NCI-H128 (cell line): ENCODE data around the gene GATA6.

Experiments used
- DNase-seq: peaks from one replicate; lab custom pipeline; 2025; ENCODE audit not compliant: unreplicated experiment; lab: John Stamatoyannopoulos, UW

GATA6 gene

DNA sequence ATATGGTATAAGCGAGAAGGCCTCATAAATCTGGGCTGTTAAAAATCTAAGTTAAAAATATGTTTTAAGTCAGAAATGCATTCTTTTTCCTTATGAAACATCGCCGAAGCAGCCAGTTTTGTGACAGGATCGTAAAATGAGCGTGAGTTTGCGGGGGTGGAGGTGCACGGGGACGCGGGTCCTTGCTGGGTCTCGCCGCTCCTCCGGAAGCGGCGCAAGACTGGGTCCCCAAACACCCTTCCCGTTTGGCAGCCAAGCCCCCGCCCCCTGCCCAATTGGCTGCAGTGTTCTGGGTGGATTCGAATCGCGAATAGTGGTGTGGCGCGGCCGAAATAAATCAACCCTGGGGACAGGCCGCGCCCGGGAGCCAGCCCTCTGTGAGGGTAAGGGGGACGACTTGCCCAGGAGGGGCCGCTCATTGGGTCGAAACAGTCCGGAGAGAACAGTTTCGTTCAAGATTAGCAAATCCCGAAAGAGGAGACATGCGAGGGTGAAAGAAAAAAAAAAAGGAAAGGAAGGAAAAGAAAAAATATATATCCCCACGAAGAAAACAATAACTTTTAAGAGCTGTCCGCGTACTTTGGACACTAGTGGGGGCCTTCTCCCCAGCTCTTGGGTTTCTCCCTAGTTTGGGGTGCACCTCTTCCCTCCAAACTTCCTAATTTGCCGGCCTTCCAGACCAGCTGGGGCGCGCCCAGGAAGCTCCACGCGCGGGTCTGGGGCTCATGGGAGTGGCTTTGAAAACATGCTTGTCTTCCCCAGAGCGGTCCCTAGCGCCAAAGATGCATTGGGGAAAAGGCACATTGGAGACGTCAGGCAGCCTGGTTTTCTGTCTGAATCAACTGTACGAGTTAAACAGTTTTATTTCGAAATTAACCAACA, 3.1 kb upstream of the GATA6 start:
- DNase-seq: no peak

DNA sequence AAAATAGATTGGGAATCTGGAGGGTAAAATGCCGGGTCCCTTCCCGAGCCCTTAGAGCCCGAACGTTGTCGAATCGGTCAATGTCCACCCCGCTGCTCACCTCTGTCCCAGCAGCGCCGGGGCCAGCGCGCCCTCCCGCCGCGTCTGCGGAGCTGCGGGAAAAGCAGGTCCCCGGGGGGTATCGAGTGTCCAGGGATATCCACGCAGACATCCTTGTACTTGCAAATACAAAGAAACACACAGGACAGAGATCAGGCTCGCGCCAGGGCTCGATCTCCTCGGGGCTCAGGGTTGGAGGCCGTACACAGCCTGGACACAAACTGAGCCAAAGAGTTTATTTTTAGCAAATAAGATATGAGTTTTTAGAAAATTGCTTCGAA, 2.3 kb upstream of the GATA6 start:
- DNase-seq: no peak

DNA sequence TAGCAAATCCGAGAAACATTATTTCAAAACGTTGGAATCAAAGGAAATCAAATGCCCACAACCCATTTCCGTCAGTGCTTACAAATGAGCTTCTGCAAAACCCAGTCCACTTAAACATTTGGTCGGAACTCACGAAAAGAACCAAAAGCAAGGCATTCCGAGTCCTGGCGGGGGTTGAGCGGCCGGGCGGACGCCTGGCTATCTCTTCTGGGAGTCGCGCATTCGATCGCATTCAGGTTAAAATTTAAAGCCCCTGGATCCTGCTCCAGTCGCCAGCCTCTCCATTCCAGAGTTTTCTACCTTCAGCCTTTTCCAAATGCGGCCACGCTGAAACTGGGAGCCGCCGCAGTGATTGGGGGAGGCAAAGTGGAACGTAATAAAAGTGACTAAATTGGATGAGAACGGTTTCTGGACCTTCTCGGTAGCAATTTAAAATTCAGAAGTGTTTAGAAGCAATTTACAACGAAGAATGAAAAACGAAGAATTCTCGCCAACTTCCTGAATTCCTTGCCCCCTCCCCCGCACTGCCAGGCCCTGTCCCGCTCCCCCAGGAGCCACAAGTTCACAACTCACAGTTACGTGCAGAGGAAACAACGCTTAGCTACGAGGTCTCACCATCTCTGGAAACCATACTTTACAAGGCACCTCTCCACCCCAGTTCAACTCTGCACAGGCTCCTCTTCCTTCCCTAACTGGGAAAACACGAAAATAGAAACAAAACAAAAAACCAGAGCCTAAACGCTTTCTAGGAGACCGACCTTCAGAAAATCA, 1.7 kb upstream of the GATA6 start:
- no peak for DNase-seq

DNA sequence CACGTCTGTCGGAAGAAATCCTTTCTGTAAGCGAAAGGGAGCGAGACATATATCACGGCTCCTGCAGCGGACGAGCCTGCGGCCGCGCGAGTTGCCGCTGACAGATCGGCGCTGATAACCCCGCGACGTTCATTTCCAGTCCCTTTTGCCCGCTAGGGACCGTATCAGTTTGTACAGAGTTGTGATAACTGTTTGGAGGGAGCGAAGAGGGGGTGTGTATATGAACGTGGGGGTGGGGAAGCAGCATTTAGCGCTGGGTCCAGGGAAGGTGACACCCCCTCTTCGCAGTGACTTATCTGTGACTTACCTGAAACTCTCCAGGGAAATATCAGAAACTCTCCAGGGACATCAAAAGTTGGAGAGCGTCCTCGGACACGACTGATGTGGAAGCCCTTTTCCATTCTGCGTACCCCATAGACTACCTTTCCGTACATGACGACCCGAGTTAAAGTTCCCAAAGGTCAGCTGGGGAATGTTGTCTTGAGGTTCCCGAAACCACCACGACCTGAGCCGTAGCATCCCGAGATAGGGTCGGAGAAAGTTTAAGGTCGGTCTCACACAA, 948 bp upstream of the GATA6 start:
- no peak for DNase-seq

DNA sequence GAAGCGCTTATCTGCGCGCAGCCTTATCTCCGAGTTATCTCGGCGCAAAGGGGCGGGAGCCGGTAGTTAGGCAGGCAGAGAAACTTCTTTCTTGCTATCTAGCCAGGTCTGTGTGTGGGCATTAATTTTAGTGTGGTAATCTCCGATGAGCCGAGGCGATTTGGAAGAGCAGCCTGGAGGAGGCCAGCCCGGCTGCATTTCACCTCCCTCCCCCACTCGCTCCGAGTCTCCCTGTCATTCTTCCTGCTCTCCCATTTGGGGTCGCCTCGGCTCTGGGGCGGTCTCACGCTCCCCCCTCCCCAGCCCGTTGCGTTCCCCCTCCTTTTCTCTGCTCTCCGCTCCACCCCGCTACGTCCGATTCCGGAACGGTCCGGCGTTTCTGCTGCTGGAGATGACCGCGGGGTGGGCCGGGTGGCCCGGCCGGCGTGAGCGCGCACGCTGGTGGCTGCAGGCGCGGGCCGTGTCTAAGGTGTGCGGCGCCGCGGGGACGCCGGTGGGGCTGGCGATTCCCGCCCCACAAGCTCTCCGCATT, 566 bp downstream of the GATA6 start:
- DNase-seq: peak; percentile 41

DNA sequence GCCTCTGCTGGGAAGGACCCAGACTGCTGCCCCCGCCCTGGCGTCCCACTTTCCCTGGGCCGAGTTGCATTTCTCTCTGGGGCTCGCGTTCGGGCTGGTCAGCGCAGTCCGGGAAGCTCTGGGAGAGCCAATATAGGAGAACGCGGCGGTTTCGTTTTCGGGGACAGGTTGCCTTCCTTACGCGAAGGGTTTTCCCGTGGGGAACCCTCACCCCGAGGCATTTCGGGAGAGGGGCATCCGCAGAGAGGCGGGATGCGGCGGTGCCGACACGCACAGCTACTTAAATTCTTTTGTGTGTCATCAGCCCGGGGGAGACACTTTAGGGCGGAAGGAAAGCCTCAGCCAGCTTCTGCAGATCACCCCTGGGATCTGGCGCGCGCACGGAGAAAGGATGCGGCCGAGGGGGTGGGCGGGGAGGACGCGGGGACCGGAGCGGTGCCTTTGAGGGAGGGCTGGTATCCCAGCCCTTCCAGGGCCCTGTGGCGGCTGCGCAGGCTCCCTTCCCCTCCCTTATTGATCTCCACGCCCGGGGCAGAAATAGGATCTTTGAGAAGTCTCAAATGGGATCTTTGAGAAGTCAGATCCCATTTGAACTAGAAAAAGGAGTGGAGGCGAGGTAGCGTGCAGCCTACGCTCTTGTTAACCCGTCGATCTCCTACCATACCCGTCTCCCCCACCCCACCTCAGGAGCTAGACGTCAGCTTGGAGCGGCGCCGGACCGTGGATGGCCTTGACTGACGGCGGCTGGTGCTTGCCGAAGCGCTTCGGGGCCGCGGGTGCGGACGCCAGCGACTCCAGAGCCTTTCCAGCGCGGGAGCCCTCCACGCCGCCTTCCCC, 1.2 kb downstream of the GATA6 start:
- no peak for DNase-seq

DNA sequence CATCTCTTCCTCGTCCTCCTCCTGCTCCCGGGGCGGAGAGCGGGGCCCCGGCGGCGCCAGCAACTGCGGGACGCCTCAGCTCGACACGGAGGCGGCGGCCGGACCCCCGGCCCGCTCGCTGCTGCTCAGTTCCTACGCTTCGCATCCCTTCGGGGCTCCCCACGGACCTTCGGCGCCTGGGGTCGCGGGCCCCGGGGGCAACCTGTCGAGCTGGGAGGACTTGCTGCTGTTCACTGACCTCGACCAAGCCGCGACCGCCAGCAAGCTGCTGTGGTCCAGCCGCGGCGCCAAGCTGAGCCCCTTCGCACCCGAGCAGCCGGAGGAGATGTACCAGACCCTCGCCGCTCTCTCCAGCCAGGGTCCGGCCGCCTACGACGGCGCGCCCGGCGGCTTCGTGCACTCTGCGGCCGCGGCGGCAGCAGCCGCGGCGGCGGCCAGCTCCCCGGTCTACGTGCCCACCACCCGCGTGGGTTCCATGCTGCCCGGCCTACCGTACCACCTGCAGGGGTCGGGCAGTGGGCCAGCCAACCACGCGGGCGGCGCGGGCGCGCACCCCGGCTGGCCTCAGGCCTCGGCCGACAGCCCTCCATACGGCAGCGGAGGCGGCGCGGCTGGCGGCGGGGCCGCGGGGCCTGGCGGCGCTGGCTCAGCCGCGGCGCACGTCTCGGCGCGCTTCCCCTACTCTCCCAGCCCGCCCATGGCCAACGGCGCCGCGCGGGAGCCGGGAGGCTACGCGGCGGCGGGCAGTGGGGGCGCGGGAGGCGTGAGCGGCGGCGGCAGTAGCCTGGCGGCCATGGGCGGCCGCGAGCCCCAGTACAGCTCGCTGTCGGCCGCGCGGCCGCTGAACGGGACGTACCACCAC, 2.1 kb downstream of the GATA6 start:
- no peak for DNase-seq

DNA sequence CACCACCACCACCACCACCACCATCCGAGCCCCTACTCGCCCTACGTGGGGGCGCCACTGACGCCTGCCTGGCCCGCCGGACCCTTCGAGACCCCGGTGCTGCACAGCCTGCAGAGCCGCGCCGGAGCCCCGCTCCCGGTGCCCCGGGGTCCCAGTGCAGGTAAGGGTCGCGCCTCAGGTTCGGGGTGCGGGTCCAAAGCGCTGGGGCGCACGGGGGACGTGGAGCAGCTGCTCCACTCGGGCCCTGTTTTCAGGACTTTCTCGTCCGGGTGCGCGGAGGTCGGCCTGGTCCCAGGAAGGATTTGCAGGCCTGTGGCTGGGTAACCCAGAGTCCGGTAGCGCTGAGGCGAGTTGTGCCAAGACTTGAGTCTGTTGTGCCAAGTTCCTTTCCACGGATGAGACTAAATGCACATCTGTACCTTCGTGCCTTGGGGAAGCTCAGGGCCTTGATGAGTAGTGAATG, 2.8 kb downstream of the GATA6 start:
- no peak for DNase-seq

DNA sequence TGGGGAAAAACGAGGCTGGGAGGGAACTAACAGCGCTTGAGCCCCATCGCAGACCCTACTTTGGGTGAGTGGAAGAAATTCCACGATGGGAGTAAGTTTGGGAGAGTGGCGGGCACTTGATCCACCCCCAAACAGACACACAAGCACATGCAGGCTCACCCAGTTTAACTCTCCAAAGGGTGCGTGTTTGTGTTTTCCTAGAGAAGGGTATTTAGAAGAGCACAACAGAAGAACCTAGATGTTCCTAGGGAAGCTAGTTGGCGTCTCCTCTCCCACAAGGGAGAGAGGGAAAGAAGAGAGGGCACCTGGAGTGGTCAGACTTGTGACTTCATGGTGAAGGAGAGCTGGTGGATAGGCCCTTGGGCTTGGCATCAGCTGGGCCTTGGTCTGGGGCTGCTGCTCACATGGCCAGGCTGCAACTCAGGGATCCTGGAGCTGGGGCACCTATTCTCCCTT, 3.2 kb downstream of the GATA6 start:
- DNase-seq: no peak

DNA sequence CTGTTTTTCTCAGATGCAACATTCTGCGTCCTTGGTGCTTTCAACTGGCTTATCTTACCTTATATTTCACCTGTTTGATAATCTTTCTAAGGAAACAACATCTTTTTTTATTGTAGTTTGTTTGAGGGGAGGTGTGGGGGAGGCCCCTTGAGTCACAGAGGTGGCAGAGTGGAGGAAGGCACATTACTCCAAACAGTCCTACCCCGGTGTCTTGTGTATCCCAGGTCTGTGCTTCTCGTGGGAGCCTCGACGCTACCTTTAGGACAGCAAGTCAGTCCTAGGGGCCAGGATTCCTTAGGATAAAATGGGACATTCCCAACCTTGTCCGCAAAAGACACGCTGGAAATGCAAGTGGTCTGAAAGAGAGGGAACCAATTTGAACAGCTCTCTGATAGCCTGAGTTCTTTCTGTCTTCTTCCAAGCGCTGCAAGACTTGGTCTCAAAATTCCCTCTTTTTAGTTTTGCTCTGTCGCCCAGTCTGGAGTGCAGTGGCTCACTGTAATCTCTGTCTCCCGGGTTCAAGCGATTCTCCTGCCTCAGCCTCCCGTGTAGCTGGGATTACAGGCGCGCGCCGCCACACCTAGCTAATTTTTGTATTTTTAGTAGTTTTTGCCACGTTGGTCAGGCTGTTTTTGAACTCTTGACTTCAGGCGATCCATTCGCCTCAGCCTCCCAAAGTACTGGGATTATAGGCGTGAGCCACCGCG, 4.0 kb downstream of the GATA6 start:
- no peak for DNase-seq

DNA sequence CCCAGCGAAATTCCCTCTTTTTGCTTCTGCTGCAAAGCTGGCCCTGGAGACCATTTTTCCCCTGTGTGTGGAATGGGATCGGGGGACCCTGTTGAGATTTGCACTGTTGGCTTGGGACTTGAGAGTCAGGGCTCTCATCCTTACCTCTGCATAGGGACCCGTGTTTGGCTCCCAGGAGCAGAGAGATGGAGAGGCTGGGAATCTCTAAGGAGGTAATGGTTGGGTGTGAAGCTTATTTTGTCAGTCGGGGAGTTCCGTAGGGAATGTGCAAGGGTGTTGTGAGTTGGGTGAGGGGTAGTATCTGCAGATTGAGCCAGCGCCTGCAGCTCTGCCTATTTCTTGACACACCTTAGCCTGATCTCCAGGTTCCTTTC, 4.5 kb downstream of the GATA6 start:
- DNase-seq: no peak

DNA sequence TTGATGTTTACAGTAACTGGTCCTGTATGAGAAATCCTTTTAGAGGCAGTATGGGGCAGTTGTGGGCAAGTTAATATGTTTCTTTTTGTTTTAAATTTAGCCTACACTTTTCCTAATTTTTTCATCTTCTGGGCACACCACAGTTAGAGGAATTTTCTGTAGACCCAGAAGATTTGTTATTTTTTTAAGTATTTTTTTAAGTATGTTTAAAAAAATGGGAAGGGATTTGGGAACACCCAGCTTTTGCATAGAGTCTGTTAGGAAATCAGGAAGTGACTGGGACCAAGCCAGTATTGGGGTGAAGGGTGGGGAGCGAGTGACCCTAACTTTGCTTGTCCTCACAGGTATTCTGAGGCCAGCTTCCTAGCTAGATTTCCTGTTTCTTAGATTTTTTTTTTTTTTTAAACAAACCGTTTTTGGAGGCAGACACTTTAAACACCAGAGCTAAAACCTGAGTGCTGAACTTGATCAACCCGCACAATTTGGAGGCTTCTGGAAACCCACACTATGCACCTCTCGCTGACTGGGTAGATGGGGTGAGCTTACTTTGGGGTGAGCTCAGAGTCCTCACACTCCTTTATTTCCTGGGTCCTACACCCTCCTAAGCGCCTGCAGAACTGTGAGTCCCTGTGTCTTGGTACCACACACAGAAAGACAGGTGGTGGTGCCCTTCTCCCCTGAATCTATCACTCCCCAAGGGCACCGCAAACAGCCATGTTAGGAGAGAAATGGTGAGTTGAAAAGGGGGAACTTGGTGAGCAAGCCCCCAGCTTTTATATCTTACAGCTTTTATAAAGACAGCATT, 5.2 kb downstream of the GATA6 start:
- no peak for DNase-seq

DNA sequence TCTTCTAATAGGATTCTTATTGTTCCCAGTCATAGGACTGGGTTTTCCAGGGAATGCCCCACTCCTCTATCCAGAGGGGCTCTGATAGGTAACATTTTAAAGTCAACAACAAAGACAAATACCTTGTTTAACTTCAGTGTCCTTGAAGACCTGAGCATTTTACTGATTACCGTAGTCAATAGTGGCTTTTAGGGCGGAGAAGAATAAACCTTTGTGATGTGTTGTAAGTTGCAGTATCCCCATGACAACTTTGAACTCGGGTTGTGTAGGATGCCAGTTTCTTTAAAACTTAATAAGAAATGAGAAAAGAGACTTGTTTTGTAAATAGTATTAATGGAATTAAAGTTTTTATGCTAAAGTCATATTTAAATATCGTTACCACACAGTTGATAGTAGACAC, 6.0 kb downstream of the GATA6 start:
- DNase-seq: no peak

DNA sequence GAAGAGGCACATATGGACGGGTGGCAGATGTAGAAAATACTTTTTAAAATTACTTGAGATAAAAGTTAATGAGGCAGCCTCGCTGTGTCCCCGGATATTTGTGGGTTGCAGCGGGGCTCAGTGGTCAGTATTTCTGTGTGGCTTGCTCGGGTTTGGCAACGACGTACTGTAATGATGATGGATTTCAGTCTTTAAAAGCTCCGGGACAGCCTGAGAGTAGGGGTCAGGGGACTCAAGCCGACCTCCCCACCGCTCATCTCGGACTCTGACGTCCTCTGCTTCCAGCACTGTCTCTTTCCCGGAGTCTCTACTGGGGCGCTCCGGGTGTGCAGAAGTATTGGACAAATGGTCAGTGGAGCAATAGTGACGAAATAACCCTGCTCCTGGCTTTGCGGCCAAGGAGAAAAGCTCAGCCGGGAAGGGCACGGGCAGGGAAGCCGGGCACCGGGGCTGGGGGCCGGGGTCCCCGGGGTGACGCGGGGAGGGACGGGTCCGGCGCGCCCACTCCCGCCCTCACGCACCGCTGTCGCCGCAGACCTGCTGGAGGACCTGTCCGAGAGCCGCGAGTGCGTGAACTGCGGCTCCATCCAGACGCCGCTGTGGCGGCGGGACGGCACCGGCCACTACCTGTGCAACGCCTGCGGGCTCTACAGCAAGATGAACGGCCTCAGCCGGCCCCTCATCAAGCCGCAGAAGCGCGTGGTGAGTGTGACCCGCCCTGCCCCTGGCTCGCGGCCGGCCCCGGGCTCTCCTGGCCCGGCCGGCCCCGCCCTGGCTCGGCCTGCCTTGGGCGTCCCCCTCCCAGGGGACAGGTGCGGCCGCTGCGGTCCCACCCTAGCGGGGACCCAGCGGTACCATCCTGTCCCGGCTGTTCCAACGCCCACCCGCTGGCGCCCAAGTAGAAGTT, 7.3 kb downstream of the GATA6 start:
- DNase-seq: no peak

DNA sequence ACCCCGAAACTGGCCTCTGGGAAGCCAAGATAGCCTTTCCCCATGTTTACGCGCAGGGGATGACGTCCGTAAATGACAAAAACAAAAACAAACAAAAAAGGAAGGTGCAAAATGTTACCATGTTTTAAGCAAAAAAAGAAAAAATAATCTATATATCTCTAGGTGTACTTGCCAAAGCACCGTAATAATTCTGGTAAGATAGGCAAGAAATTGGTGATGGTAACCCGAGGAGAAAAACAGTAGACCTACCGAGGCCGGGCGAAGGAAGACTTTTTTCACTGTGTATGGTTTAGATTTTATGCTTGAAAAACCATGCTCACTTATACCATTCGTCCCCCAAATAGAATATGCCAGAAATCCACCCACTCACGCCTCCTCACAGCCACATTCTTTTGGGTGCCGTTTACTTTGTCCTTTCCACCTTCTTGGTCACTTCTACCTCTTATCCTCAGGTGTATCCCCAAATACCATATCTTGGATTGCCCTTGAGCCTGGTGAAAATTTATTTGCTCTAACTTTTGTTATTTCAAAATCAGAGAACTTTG, 8.0 kb downstream of the GATA6 start:
- DNase-seq: no peak

DNA sequence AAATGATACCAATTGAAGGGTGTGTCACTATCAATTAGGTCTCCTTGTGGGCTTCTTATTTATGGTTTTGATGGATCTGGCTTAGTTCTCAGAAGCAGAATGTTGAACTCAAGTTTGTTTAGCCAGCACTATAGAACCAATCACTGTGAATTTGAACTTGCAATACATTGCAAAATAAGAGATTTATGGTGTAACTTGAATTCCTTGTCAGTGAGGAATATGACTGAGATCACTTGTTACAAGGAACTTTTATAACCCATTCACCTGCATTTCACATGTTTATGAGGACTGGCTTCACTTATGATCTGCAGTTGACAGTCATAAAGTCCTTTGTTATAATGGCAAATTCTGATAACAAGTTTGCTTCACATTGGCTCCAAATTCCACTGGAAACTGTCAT, 9.8 kb downstream of the GATA6 start:
- no peak for DNase-seq

DNA sequence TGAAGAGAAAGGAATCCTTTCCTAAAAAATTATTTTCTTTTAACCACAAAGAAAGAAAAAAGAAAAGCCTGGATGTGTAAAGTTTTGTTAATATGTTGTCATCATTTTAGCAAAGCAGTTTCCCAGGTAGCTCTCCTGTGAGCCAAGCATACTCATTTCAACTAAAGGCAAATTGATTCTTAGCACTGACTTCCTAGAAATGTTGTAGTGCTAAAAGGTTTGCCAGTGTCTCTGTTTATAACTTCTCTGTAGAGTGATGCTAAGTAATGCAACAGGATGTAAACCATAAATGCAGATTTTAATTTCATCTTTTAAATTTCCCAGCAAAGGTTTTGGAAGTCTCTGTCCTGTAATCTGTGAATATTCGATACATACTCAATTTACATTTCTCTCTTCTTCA, 10.2 kb downstream of the GATA6 start:
- DNase-seq: no peak
